WTC11 (cell line): ENCODE measurements around the gene N4BP2L2.

Experiments used
- CTCF ChIP-seq: fragments of 200-600 bp; IDR thresholded peaks from 2 replicates; pipeline ENCODE4 v1.8.0; 2022; ENCODE audit warnings: antibody characterized with exemption
- FOXJ3 ChIP-seq: sonication (generic); formaldehyde crosslinking; IDR thresholded peaks from 2 replicates; pipeline ENCODE4 v1.9.0; 2021; ENCODE audit warnings: missing genetic modification reagents, mild to moderate bottlenecking, borderline replicate concordance
- NFYB ChIP-seq: sonication (generic); formaldehyde crosslinking; conservative IDR thresholded peaks from 2 replicates; pipeline ENCODE4 v1.8.0; 2022; ENCODE audit warnings: low read depth, missing genetic modification reagents

GRCh38 chr13:32443111-32443510 is 95.5 kb downstream of the N4BP2L2 start:
- TF ChIP-seq CTCF (no peak), NFYB (CRISPR knock-in tag) (no peak), FOXJ3 (CRISPR knock-in tag) (no peak)
